Left renal pelvis (tissue), 4 donors: Measurements from ENCODE around the gene BPGM. TPM values are rescaled to one million over a fixed set of nuclear protein-coding genes. Genes with fewer than 3 reads are reported as not detected.

Experiments
- DNase-seq, 4 donors: peaks; one replicate each; pipeline ENCODE4 v3.0.0-alpha.2; 2013; ENCODE audit warnings: low read depth in 4 of 4, low spot score in 3 of 4
- polyA plus RNA-seq, 4 donors: library from polyadenylated mRNA; unstranded; fragments of 120-200 nt; gene quantifications; one replicate each; pipeline ENCODE4 v1.2.1, GENCODE V29; 2013; ENCODE audit not compliant: insufficient read length in 4 of 4

The BPGM gene
- polyA plus RNA-seq, result 10 to 100 TPM; 40.2 to 72.0 (median 46.2) TPM

GRCh38 chr7:134646425-134647305 is at the start of gene BPGM:
Gene BPGM, plus strand, starts transcription at chr7:134646853. Its CDS starts 14,655 bp downstream, at chr7:134661508.
- DNase-seq, result peak; percentile 100

- DNase-seq, result no peak
These were observed 47.3 kb upstream of the BPGM start for GRCh38 chr7:134599371-134599770.

- DNase-seq, result no peak
These were observed 45.2 kb upstream of the BPGM start for GRCh38 chr7:134601459-134601858.

- DNase-seq, result no peak
These were observed 43.7 kb upstream of the BPGM start for GRCh38 chr7:134602881-134603451.

- DNase-seq, result peak in 3 of 4 donors; percentile 25 to 32 (median 32)
These were observed 40.4 kb upstream of the BPGM start for GRCh38 chr7:134605978-134606923.

GRCh38 chr7:134611611-134612151 is 35.0 kb upstream of the BPGM start:
- no peak for DNase-seq

- no peak for DNase-seq
These were observed 34.5 kb upstream of the BPGM start for GRCh38 chr7:134612197-134612596.

- no peak for DNase-seq
These were observed 32.9 kb upstream of the BPGM start for GRCh38 chr7:134613623-134614347.

- DNase-seq, result no peak
These were observed 30.0 kb upstream of the BPGM start for GRCh38 chr7:134616611-134617010.

- DNase-seq, result no peak
These were observed 27.7 kb upstream of the BPGM start for GRCh38 chr7:134618756-134619530.

- no peak for DNase-seq
These were observed 26.9 kb upstream of the BPGM start for GRCh38 chr7:134619627-134620331.

GRCh38 chr7:134622303-134622995 is 24.2 kb upstream of the BPGM start:
- DNase-seq, result no peak

- no peak for DNase-seq
These were observed 23.5 kb upstream of the BPGM start for GRCh38 chr7:134623193-134623592.

- no peak for DNase-seq
These were observed 21.1 kb upstream of the BPGM start for GRCh38 chr7:134625550-134625949.

- DNase-seq, result no peak
These were observed 19.4 kb upstream of the BPGM start for GRCh38 chr7:134627109-134627774.

- no peak for DNase-seq
These were observed 18.9 kb upstream of the BPGM start for GRCh38 chr7:134627775-134628153.

- no peak for DNase-seq
These were observed 17.2 kb upstream of the BPGM start for GRCh38 chr7:134629445-134629844.
